Activated naive CD4-positive, alpha-beta T cell (primary cell): ENCODE measurements around the gene C19orf38.
A peak's percentile ranks its signal among the peaks of the same experiment; 100 is the strongest.
"Not testable (repeated sequence)": the region's sequence is repeated elsewhere in the genome, so short reads cannot be mapped to it uniquely, and the experiment has no call there.

Experiments
- DNase-seq, 4 experiments: peaks; one replicate each; lab custom pipeline; 2025; lab: John Stamatoyannopoulos, UW

Gene C19orf38

GRCh38 chr19:10852098-10852800, 4.0 kb downstream of the C19orf38 start:
- no peak for DNase-seq

GRCh38 chr19:10852941-10853340, 4.7 kb downstream of the C19orf38 start:
- no peak for DNase-seq

GRCh38 chr19:10854350-10855089, 6.3 kb downstream of the C19orf38 start:
- no peak for DNase-seq

- no peak for DNase-seq
These were observed 7.8 kb downstream of the C19orf38 start for GRCh38 chr19:10855879-10856522.

GRCh38 chr19:10856899-10857298, 8.7 kb downstream of the C19orf38 start:
- DNase-seq, result not testable (repeated sequence)

GRCh38 chr19:10858204-10858828, 10.1 kb downstream of the C19orf38 start:
- no peak for DNase-seq

- no peak for DNase-seq
These were observed 13.0 kb downstream of the C19orf38 start for GRCh38 chr19:10861103-10861651.

GRCh38 chr19:10862561-10863106, 14.4 kb downstream of the C19orf38 start:
- no peak for DNase-seq

- DNase-seq, result no peak
These were observed 15.0 kb downstream of the C19orf38 start for GRCh38 chr19:10863107-10863717.

GRCh38 chr19:10864538-10864899, 16.3 kb downstream of the C19orf38 start:
- DNase-seq, result peak; percentile 54 to 69 (median 60)

GRCh38 chr19:10866495-10866894, 18.3 kb downstream of the C19orf38 start:
- no peak for DNase-seq

- no peak for DNase-seq
These were observed 20.8 kb downstream of the C19orf38 start for GRCh38 chr19:10868872-10869547.

- DNase-seq, result not testable (repeated sequence)
These were observed 21.7 kb downstream of the C19orf38 start for GRCh38 chr19:10869872-10870311.

GRCh38 chr19:10870501-10870954, 22.3 kb downstream of the C19orf38 start:
- DNase-seq, result no peak

- peak; percentile 99 to 100 (median 100) for DNase-seq
These were observed 22.9 kb downstream of the C19orf38 start, which contains the start of gene CARM1 for GRCh38 chr19:10870955-10871603. CARM1 (plus strand) TSS chr19:10871553; CDS start chr19:10871703, 150 bp downstream.

- peak in 2 of 4 experiments; percentile 25 to 43 for DNase-seq
These were observed 23.7 kb downstream of the C19orf38 start for GRCh38 chr19:10871711-10872545.

GRCh38 chr19:10872546-10873107, 24.4 kb downstream of the C19orf38 start:
- no peak for DNase-seq

GRCh38 chr19:10874024-10874423, 25.8 kb downstream of the C19orf38 start:
- DNase-seq, result no peak
